Smooth muscle cell (in vitro differentiated cells): Measurements from ENCODE around the gene NRG3. TPM values are rescaled to one million over a fixed set of nuclear protein-coding genes. Genes with fewer than 3 reads are reported as not detected.

Experiments
- DNase-seq: peaks from one replicate; lab custom pipeline; 2025; ENCODE audit not compliant: unreplicated experiment; lab: John Stamatoyannopoulos, UW
- H2AFZ ChIP-seq: fragments of 200-600 bp; sonication (generic); 2 replicates; pipeline ENCODE4 v1.6.0; 2016; ENCODE audit warnings: antibody characterized with exemption, low read depth, mild to moderate bottlenecking
- H3F3A ChIP-seq: fragments of 200-600 bp; sonication (generic); 2 replicates; pipeline ENCODE4 v1.6.0; 2017; ENCODE audit warnings: antibody characterized with exemption, low read depth
- H3K27ac ChIP-seq: fragments of 200-600 bp; sonication (generic); 2 replicates; pipeline ENCODE4 v1.5.1; 2016; ENCODE audit warnings: low read depth, mild to moderate bottlenecking
- H3K27me3 ChIP-seq: fragments of 200-600 bp; sonication (generic); 2 replicates; pipeline ENCODE4 v1.6.1; 2016; ENCODE audit warnings: low read depth, mild to moderate bottlenecking
- H3K36me3 ChIP-seq: fragments of 200-600 bp; sonication (generic); 2 replicates; pipeline ENCODE4 v1.5.1; 2016; ENCODE audit warnings: low read depth
- H3K4me1 ChIP-seq: fragments of 200-600 bp; sonication (generic); 2 replicates; pipeline ENCODE4 v1.5.1; 2016; ENCODE audit warnings: low read depth
- H3K4me2 ChIP-seq: fragments of 200-600 bp; sonication (generic); 2 replicates; pipeline ENCODE4 v1.6.0; 2016; ENCODE audit warnings: mild to moderate bottlenecking
- H3K4me3 ChIP-seq: fragments of 200-600 bp; sonication (generic); 2 replicates; pipeline ENCODE4 v1.5.1; 2016; ENCODE audit warnings: mild to moderate bottlenecking
- H3K79me2 ChIP-seq: fragments of 200-600 bp; sonication (generic); 2 replicates; pipeline ENCODE4 v1.6.0; 2016; ENCODE audit warnings: low read depth, mild to moderate bottlenecking
- H3K9ac ChIP-seq: fragments of 200-600 bp; sonication (generic); 2 replicates; pipeline ENCODE4 v1.6.0; 2016; ENCODE audit warnings: low read depth
- H3K9me3 ChIP-seq: fragments of 200-600 bp; sonication (generic); replicated peaks from 2 replicates; pipeline ENCODE4 v1.5.1; 2016; ENCODE audit warnings: low read depth
- H4K20me1 ChIP-seq: fragments of 200-600 bp; sonication (generic); 2 replicates; pipeline ENCODE4 v1.6.0; 2016; ENCODE audit warnings: low read depth
- WGBS: methylation state at CpG from one replicate; pipeline ENCODE4 v1.1.7; 2016; ENCODE audit warnings: low lambda C conversion rate; 5-methylcytosine and 5-hydroxymethylcytosine counted together
- polyA plus RNA-seq: library from polyadenylated mRNA; unstranded; fragments of >200 nt; fragmentation: Nextera tagmentation; extraction: Ambion mirVana; gene quantifications from 2 replicates; pipeline ENCODE4 v1.2.1, GENCODE V29; 2016
- total RNA-seq: library from RNA; depleted of rRNA; stranded (reverse); fragments of >200 nt; gene quantifications from 2 replicates; pipeline ENCODE4 v1.2.3, GENCODE V29; 2014
- TF ChIP-seq, protein P1 (sequence below): fragments of 200-600 bp; sonication (generic); IDR thresholded peaks from 2 replicates; pipeline ENCODE4 v1.5.1; 2017; ENCODE audit warnings: borderline replicate concordance, mild to moderate bottlenecking, antibody characterized with exemption; ENCODE audit not compliant: insufficient read depth, poor library complexity, severe bottlenecking

The NRG3 gene
- total and polyA plus RNA-seq, 2 experiments from 2014 or later = 4.0 to 4.8 TPM

DNA sequence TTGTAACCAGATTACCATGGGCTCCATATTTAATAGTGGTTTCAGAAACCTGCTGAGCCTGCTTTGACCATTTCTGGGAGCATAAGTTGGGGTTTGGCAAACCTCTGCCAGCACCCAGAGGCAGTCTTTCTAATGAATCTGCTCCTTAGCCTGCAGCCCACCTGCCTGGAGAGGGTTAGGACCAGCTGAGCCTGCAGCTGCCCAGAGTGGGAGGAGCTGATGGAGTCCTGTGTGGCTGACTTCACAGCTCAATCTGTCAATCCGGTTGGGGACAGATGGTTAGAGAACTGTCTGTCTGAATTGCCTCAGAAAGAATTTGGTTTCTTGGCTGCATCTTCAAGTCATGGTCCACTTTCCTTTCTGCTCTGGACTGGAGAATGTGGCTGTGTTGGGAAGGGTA, 444.6 kb downstream of the NRG3 start:
- no peaks in the 10 kb centered on the region for H3F3A ChIP-seq
- H3K79me2 ChIP-seq = no peaks in the 10 kb centered on the region
- peaks cover 4% of the 10 kb centered on the region for H3K4me1 ChIP-seq
- H3K27me3 ChIP-seq = no peaks in the 10 kb centered on the region
- 86% methylated on average over 1 of the region's 1 CpG for WGBS
- no peak overlapping the region for H2AFZ ChIP-seq
- TF ChIP-seq, protein P1, sequence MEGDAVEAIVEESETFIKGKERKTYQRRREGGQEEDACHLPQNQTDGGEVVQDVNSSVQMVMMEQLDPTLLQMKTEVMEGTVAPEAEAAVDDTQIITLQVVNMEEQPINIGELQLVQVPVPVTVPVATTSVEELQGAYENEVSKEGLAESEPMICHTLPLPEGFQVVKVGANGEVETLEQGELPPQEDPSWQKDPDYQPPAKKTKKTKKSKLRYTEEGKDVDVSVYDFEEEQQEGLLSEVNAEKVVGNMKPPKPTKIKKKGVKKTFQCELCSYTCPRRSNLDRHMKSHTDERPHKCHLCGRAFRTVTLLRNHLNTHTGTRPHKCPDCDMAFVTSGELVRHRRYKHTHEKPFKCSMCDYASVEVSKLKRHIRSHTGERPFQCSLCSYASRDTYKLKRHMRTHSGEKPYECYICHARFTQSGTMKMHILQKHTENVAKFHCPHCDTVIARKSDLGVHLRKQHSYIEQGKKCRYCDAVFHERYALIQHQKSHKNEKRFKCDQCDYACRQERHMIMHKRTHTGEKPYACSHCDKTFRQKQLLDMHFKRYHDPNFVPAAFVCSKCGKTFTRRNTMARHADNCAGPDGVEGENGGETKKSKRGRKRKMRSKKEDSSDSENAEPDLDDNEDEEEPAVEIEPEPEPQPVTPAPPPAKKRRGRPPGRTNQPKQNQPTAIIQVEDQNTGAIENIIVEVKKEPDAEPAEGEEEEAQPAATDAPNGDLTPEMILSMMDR = no peak
- no peaks in the 10 kb centered on the region for H4K20me1 ChIP-seq
- H3K9me3 ChIP-seq = no peaks in the 10 kb centered on the region
- H3K36me3 ChIP-seq = no peaks in the 10 kb centered on the region
- no peak overlapping the region for H3K4me2 ChIP-seq
- H3K27ac ChIP-seq = no peak overlapping the region
- no peak overlapping the region for H3K9ac ChIP-seq
- no peak overlapping the region for H3K4me3 ChIP-seq
- DNase-seq = no peak

DNA sequence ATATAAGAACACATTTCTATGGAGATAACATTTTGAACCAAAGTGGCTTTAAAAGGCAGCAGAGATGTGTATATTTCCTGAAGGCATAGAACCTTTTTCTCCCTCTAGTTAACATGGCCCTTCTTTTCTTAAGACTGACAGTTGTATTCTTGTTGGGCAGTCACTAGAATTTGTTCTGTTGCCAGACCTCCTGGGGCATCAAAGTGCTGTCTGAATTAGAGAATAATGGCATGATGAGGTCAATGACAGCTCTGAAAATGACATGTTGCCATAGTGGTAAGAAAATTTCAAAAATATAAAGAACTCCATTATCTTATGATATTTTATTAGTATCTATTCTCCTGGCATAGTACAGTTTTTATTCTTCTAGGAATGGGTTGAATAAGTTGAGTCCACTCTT, 446.7 kb downstream of the NRG3 start:
- no peak overlapping the region for H2AFZ ChIP-seq
- no peaks in the 10 kb centered on the region for H3F3A ChIP-seq
- H3K4me2 ChIP-seq = no peak overlapping the region
- no peaks in the 10 kb centered on the region for H3K27me3 ChIP-seq
- no peaks in the 10 kb centered on the region for H3K36me3 ChIP-seq
- TF ChIP-seq, protein P1 = no peak
- no peaks in the 10 kb centered on the region for H4K20me1 ChIP-seq
- no peak overlapping the region for H3K4me3 ChIP-seq
- no peaks in the 10 kb centered on the region for H3K79me2 ChIP-seq
- no peaks in the 10 kb centered on the region for H3K9me3 ChIP-seq
- no peak overlapping the region for H3K27ac ChIP-seq
- peaks cover 4% of the 10 kb centered on the region for H3K4me1 ChIP-seq
- H3K9ac ChIP-seq = no peak overlapping the region
- DNase-seq = no peak

GRCh38 chr10:82331716-82332115, 456.7 kb downstream of the NRG3 start:
- Histone ChIP-seq H2AFZ (no peak overlapping the region), H3K27ac (no peak overlapping the region), H4K20me1 (no peaks in the 10 kb centered on the region), H3K4me3 (no peak overlapping the region), H3K4me1 (no peaks in the 10 kb centered on the region), H3K9ac (no peak overlapping the region), H3F3A (no peaks in the 10 kb centered on the region), H3K27me3 (no peaks in the 10 kb centered on the region), H3K79me2 (no peaks in the 10 kb centered on the region), H3K36me3 (no peaks in the 10 kb centered on the region), H3K4me2 (no peak overlapping the region), H3K9me3 (no peaks in the 10 kb centered on the region)
- no peak for DNase-seq
- WGBS = 92% methylated on average over 2 of the region's 2 CpGs
- TF ChIP-seq, protein P1 = no peak

- Histone ChIP-seq H3K27ac (no peak overlapping the region), H3K4me1 (no peaks in the 10 kb centered on the region), H3F3A (no peaks in the 10 kb centered on the region), H4K20me1 (no peaks in the 10 kb centered on the region), H3K27me3 (no peaks in the 10 kb centered on the region), H3K9ac (no peak overlapping the region), H3K4me3 (no peak overlapping the region), H3K9me3 (no peaks in the 10 kb centered on the region), H3K79me2 (no peaks in the 10 kb centered on the region), H2AFZ (no peak overlapping the region), H3K36me3 (no peaks in the 10 kb centered on the region), H3K4me2 (no peak overlapping the region)
- no peak for DNase-seq
- WGBS = 88% methylated on average over 1 of the region's 1 CpG
- TF ChIP-seq, protein P1 = no peak
Measured at GRCh38 chr10:82335831-82336230, 460.8 kb downstream of the NRG3 start.
